CD4-positive, alpha-beta T cell treated with Interleukin-21 for 1 hour (primary cell): ENCODE results near the gene PDE10A.

Source experiments
- DNase-seq: peaks from one replicate; pipeline ENCODE4 v3.0.0-alpha.2; 2020

The PDE10A gene

GRCh38 chr6:165677091-165677490 is 14.1 kb upstream of the PDE10A start:
- no peak for DNase-seq

GRCh38 chr6:165676435-165677068 is 13.5 kb upstream of the PDE10A start:
- DNase-seq = no peak

- no peak for DNase-seq
Measured at GRCh38 chr6:165675120-165675519, 12.1 kb upstream of the PDE10A start.

GRCh38 chr6:165674155-165675029 is 11.4 kb upstream of the PDE10A start:
- no peak for DNase-seq

- DNase-seq = no peak
Measured at GRCh38 chr6:165671222-165671768, 8.3 kb upstream of the PDE10A start.

- DNase-seq = no peak
Measured at GRCh38 chr6:165668951-165669350, 5.9 kb upstream of the PDE10A start.

GRCh38 chr6:165665384-165665672 is 2.3 kb upstream of the PDE10A start:
- DNase-seq = no peak

GRCh38 chr6:165664559-165665383 is 1.7 kb upstream of the PDE10A start:
- no peak for DNase-seq

- no peak for DNase-seq
Measured at GRCh38 chr6:165663736-165664558, 906 bp upstream of the PDE10A start.

- DNase-seq = no peak
Measured at GRCh38 chr6:165663377-165663735, 315 bp upstream of the PDE10A start.

- DNase-seq = no peak
Measured at GRCh38 chr6:165662041-165662748, 846 bp downstream of the PDE10A start.

- DNase-seq = no peak
Measured at GRCh38 chr6:165661664-165662025, 1.4 kb downstream of the PDE10A start.

GRCh38 chr6:165660857-165661663 is 2.0 kb downstream of the PDE10A start:
- DNase-seq = no peak

- no peak for DNase-seq
Measured at GRCh38 chr6:165659945-165660856, 2.8 kb downstream of the PDE10A start.

- DNase-seq = no peak
Measured at GRCh38 chr6:165658395-165659058, 4.5 kb downstream of the PDE10A start.

- no peak for DNase-seq
Measured at GRCh38 chr6:165657325-165657680, 5.7 kb downstream of the PDE10A start.

- no peak for DNase-seq
Measured at GRCh38 chr6:165656581-165657324, 6.3 kb downstream of the PDE10A start.

- DNase-seq = no peak
Measured at GRCh38 chr6:165655191-165655590, 7.8 kb downstream of the PDE10A start.

- no peak for DNase-seq
Measured at GRCh38 chr6:165654144-165654543, 8.9 kb downstream of the PDE10A start.
